ENCODE measurements around the gene GGA1.

- TF ChIP-seq NFYB (IDR thresholded peaks at IDR 0.05; ENCODE audit: insufficient read depth, low read depth, low read length), result no peak
- no peak for TF ChIP-seq ZNF274 (IDR thresholded peaks at IDR 0.05; ENCODE audit: insufficient read depth, insufficient read length)
- TF ChIP-seq CEBPB (IDR thresholded peaks at IDR 0.05; ENCODE audit: borderline replicate concordance in 1 of 2, low read depth in 2 of 2, low read length in 2 of 2), result no peak
- TF ChIP-seq, protein P1, sequence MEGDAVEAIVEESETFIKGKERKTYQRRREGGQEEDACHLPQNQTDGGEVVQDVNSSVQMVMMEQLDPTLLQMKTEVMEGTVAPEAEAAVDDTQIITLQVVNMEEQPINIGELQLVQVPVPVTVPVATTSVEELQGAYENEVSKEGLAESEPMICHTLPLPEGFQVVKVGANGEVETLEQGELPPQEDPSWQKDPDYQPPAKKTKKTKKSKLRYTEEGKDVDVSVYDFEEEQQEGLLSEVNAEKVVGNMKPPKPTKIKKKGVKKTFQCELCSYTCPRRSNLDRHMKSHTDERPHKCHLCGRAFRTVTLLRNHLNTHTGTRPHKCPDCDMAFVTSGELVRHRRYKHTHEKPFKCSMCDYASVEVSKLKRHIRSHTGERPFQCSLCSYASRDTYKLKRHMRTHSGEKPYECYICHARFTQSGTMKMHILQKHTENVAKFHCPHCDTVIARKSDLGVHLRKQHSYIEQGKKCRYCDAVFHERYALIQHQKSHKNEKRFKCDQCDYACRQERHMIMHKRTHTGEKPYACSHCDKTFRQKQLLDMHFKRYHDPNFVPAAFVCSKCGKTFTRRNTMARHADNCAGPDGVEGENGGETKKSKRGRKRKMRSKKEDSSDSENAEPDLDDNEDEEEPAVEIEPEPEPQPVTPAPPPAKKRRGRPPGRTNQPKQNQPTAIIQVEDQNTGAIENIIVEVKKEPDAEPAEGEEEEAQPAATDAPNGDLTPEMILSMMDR (IDR thresholded peaks at IDR 0.05 in 2 of 3, conservative IDR thresholded peaks at IDR 0.05 in 1 of 3; ENCODE audit: control insufficient read depth in 2 of 3, extremely low read depth in 1 of 3, insufficient read depth in 1 of 3, low read depth in 3 of 3, low read length in 3 of 3), result no peak
- no peak for TF ChIP-seq YY1 (IDR thresholded peaks at IDR 0.05; ENCODE audit: low read depth, low read length)
- TF ChIP-seq SMAD1 (IDR thresholded peaks at IDR 0.05; ENCODE audit: low read depth, partially characterized antibody), result no peak
- TF ChIP-seq POLR2A (IDR thresholded peaks at IDR 0.05; ENCODE audit: low read depth, low read length), result no peak
- TF ChIP-seq FOXM1 (IDR thresholded peaks at IDR 0.05; ENCODE audit: low read depth, low read length), result no peak
These were observed 628 bp upstream of the GGA1 start for GRCh38 chr22:37607935-37608476.

Measured in GM12878 (cell line).